ENCODE measurements around the gene HTR3C.
"Not testable (repeated sequence)": the region's sequence is repeated elsewhere in the genome, so short reads cannot be mapped to it uniquely, and the experiment has no call there.

The HTR3C gene

GRCh38 chr3:184031187-184031792 lies 21.6 kb upstream of the HTR3C start, which contains the start of gene HTR3D:
Gene HTR3D (plus strand): TSS chr3:184031742. CDS start chr3:184031742, 0 bp downstream.
- in situ Hi-C loops (cut with MboI; ENCODE audit: low sequenced_read_pairs) = no loop called here

DNA sequence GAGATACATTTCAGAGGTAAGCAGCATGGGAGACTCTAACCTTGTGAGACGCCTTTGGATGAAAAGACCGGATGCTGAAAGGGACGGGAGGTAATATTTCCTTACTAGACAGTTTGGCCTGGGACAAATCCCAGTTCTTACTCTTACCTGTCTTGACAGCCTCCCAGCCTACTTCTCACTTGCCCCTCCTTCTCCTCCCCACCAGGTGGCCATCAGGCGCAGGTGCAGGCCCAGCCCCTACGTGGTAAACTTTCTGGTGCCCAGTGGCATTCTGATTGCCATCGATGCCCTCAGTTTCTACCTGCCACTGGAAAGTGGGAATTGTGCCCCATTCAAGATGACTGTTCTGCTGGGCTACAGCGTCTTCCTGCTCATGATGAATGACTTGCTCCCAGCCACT lies 15.0 kb upstream of the HTR3C start:
- in situ Hi-C loops (cut with MboI; ENCODE audit: low sequenced_read_pairs) = no loop called here

DNA sequence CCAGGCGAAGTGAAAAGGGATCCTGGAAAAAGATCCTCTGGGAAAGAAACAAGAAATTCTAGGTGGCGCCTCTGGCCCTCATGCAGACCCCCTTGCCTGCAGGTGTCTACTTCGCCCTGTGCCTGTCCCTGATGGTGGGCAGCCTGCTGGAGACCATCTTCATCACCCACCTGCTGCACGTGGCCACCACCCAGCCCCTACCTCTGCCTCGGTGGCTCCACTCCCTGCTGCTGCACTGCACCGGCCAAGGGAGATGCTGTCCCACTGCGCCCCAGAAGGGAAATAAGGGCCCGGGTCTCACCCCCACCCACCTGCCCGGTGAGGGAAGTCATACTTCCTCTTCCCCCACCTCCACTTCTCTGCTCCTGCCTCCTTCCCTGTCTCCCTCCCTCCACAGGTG lies 14.5 kb upstream of the HTR3C start:
- in situ Hi-C loops (cut with MboI; ENCODE audit: low sequenced_read_pairs) = not testable (repeated sequence)

DNA sequence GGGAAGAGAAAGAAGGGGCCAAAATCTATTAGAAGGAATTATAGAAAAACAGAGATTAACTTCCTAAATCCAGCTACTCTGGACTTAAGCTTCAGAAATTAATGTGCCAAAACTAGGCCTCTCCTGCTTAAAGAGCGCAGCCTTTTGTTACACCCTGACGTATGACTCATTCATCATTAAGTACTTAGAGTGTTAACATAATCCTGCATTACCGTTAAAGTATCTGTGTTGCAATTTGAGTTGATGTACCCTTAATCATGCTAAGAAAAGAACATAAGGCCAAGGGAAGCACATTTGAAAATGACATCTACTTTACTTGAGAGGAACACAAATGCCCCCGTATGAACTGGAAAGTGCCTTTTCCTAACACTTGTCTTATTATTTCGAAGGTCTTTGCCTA lies 13.4 kb upstream of the HTR3C start:
- in situ Hi-C loops (cut with MboI; ENCODE audit: low sequenced_read_pairs) = no loop called here

DNA sequence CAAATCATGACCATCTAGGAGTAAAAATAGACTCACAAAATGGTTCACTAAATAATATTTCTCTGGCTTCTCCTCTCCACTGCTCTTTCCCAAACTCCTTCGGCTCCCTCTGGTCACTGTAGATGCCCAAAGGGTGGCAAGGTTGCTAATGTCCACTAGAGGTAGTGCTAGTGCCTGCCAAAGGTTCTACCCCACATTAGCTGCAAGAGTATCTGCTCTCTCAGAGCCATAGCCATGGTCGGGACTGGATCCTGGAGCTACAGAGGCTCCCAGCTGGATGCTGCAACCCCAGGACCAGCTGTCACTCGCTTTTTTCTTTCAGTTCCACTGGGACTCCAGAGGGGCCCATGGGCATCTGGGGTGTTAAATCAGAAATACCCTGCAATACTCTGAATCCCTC lies 12.8 kb upstream of the HTR3C start:
- in situ Hi-C loops (cut with MboI; ENCODE audit: low sequenced_read_pairs) = no loop called here

DNA sequence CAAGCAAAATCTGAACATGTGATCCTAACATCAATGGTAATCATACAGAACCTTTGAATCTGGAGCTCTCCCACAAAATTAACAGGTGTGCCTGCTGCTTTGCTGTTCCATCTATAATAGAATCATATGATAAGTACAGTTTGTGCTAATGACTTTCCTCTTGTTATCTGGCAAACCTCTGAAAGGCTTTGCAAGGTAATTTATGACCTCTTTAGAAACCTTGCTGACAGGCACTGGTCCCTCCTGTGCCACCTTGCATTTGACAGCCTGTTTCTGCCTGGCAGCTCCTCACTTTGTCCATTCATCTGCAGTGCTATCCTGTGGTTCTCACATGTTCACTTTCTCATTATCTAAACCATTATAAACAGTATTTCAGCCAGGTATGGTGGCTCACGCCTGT lies 10.2 kb upstream of the HTR3C start:
- in situ Hi-C loops (cut with MboI; ENCODE audit: low sequenced_read_pairs) = no loop called here

- in situ Hi-C loops (cut with MboI; ENCODE audit: low sequenced_read_pairs) = no loop called here
Measured at GRCh38 chr3:184045995-184046394, 6.9 kb upstream of the HTR3C start.

- in situ Hi-C loops (cut with MboI; ENCODE audit: low sequenced_read_pairs) = no loop called here
Measured at GRCh38 chr3:184050217-184050847, 2.5 kb upstream of the HTR3C start.

- in situ Hi-C loops (cut with MboI; ENCODE audit: low sequenced_read_pairs) = no loop called here
Measured at GRCh38 chr3:184058029-184058428, 5.2 kb downstream of the HTR3C start.

DNA sequence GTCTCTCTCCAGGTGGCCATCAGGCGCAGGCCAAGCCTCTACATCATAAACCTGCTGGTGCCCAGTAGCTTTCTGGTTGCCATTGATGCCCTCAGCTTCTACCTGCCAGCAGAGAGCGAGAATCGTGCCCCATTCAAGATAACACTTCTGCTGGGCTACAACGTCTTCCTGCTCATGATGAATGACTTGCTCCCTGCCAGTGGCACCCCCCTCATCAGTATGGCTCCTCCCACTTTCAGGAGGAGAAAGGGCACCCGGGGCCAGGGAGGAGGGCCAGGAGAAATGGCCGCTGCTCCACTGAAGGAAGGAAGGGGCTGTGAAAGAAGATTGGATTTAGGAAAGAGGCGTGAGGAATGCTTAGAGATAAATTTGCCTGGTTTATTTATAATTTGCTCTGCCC lies 6.6 kb downstream of the HTR3C start:
- in situ Hi-C loops (cut with MboI; ENCODE audit: low sequenced_read_pairs) = no loop called here

DNA sequence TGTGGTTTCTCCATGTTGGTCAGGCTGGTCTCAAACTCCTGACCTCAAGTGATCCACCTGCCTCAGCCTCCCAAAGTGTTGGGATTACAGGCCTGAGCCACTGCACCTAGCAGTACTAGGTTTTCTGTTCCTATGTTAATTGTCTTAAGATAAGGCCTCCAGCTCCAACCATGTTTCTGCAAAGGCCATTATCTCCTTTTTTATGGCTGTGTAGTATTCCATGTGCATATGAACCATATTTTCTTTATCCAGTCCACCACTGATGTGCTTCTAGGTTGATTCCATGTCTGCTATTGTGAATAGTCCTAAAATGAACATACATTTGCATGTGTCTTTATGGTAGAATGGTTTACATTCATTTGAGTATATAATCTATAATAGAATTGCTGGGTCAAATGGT lies 9.8 kb downstream of the HTR3C start:
- in situ Hi-C loops (cut with MboI; ENCODE audit: low sequenced_read_pairs) = no loop called here

- in situ Hi-C loops (cut with MboI; ENCODE audit: low sequenced_read_pairs) = no loop called here
Measured at GRCh38 chr3:184066211-184066610, 13.4 kb downstream of the HTR3C start.

DNA sequence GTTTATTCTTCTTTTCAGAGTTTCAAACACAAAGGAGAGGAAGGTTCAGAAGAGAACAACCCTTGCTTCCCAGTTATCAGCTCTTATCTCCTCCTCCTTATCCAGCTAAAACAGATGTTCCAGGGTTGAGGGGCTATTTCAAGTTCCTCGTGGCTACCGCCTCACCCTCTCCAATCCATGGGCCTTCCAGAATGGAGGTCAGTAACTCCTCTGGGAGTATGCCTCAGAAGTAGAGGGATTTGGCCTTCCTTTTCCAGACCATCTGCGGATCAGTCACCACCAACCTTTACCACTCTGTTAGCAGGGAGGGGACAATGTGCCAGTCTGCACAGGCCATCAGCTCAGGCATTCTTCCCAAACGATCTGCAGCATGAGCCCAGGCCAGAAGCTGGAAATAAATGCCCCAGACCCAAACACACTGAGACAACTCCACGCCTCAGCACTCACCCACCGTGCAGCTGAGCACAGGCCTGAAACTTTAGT lies 14.8 kb downstream of the HTR3C start:
- in situ Hi-C loops (cut with MboI; ENCODE audit: low sequenced_read_pairs) = no loop called here

DNA sequence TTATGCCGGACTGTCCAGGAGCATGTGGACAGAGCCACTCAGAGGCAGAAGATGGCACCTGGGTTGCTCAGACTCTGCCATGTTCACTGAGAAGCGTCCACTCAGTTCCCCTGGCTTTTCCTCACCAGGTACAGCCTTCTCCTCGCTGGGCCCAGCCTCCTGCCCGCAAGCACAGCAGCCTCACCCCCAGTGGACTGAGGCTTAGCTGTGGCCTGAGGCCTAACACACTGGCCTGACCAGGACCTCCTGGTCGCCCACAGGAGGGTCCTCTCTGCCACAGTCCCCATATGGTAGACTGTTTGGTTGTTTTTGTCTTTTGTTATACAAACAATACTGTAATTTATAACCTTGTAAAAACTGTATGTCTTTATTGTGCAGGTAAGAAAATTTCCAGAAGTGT lies 15.5 kb downstream of the HTR3C start:
- in situ Hi-C loops (cut with MboI; ENCODE audit: low sequenced_read_pairs) = no loop called here

GRCh38 chr3:184071142-184071541 lies 18.3 kb downstream of the HTR3C start:
- in situ Hi-C loops (cut with MboI; ENCODE audit: low sequenced_read_pairs) = not testable (repeated sequence)

GRCh38 chr3:184073621-184074020 lies 20.8 kb downstream of the HTR3C start:
- in situ Hi-C loops (cut with MboI; ENCODE audit: low sequenced_read_pairs) = no loop called here

DNA sequence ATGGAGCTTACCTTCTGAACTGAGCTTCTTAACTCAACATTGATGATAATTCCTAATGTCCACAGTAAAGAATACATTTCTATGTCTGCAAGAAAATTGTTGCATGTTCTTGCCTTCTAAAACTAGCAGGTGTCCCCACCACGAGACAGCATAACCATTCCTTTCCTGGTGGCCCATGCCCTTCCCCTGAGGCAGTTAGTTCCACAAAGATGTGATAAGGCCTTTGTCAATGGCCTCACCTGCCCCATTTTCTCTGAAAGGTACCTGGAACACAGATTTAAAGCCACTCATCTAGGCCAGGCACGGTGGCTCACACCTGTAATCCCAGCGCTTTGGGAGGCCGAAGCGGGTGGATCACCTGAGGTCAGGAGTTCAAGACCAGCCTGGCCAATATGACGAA lies 23.1 kb downstream of the HTR3C start:
- in situ Hi-C loops (cut with MboI; ENCODE audit: low sequenced_read_pairs) = no loop called here

GRCh38 chr3:184077881-184078280 lies 25.0 kb downstream of the HTR3C start:
- in situ Hi-C loops (cut with MboI; ENCODE audit: low sequenced_read_pairs) = no loop called here

DNA sequence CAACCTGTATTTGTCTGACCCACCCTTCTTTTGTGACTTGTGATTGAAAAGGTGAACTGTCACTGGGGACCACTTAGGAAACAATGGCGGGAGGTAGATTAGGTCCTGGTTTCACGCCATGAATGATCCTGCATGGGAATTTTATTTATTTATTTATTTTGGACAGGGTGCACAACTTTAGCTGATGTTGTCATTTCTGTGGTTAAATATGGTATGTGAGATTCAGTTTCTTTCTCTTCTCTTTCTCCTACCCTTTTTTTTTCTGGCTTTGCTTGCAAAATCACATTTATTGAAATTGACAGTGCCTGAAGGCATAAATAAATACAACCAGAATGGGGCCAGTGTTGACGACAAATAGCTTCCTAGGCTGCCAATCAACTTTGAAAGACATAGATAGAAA lies 26.0 kb downstream of the HTR3C start:
- in situ Hi-C loops (cut with MboI; ENCODE audit: low sequenced_read_pairs) = no loop called here

DNA sequence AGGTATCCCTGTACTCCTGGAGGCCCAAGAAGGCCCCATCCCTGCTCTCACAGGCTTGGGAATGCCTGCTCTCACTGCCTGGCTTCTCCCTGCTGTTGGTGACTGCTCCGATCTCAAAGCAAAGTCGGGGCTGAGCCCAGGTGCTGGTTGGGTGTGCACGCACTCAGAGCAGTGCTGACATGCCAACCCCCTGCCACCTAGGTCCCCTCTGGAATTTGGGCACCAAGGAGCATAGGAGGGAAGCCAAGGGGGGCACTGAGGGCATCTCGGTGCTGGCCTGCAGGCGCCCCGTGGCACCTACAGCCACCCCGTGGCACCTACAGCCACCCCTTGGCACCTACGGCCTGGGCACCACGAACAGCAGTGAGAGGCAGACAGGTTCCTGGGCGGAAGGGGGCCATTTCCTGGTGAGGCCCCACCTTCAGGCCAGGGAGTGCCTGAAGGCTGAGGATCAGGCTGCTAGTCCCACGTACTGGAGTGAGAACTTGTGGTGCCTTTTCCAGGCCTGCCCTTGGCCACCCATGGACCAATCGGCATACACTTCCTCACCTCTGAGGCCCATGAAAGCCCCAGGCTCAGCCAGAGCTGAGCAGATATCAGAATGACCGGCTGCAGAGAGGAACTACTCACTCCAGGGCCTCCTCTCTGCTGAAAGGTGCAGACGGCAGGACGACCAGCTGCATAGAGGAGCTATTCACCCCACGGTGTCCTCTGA lies 28.4 kb downstream of the HTR3C start:
- in situ Hi-C loops (cut with MboI; ENCODE audit: low sequenced_read_pairs) = no loop called here

- in situ Hi-C loops (cut with MboI; ENCODE audit: low sequenced_read_pairs) = no loop called here
Measured at GRCh38 chr3:184082034-184082433, 29.2 kb downstream of the HTR3C start.

GRCh38 chr3:184082465-184082864 lies 29.6 kb downstream of the HTR3C start:
- in situ Hi-C loops (cut with MboI; ENCODE audit: low sequenced_read_pairs) = no loop called here

All from HL-60/S4 treated with phorbol 12-myristate 13-acetate at 8.2 ng/mL for 4 days and 3 days (cell line).